Measurements from ENCODE around the gene RAD51AP1.

- no peak for TF ChIP-seq POLR2AphosphoS5 (IDR thresholded peaks at IDR 0.05; ENCODE audit: low read depth, low read length)
- no peak for TF ChIP-seq POLR2A (IDR thresholded peaks at IDR 0.05; ENCODE audit: low read depth, low read length)
- TF ChIP-seq POU2F2 (IDR thresholded peaks at IDR 0.05; ENCODE audit: low read depth, low read length), result no peak
Observed at GRCh38 chr12:4603946-4604345, 65.3 kb downstream of the RAD51AP1 start.
